Retina (tissue), 1 donor: ENCODE measurements around the gene HJV.

Experiments used
- DNase-seq: peaks from one replicate; pipeline ENCODE4 v3.0.0-alpha.2; 2016

The HJV gene

DNA sequence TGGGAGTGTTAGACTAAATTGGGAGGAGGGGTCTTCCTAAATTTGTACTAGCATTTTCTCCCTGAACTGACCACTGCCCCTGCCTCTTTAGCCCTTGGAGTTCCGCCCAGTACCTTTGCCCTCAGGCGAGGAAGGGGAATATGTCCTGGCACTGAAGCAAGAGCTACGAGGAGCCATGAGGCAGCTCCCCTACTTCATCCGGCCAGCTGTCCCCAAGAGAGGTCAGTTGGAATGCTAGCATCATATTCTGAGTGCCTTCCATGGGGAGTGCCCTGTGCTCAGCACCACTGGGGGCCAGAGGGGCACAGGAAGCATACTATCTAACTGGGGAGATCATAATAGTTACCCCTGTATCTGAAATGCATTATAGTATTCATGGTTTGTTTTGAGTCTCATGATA lies 46.3 kb downstream of the HJV start:
- DNase-seq, result no peak

DNA sequence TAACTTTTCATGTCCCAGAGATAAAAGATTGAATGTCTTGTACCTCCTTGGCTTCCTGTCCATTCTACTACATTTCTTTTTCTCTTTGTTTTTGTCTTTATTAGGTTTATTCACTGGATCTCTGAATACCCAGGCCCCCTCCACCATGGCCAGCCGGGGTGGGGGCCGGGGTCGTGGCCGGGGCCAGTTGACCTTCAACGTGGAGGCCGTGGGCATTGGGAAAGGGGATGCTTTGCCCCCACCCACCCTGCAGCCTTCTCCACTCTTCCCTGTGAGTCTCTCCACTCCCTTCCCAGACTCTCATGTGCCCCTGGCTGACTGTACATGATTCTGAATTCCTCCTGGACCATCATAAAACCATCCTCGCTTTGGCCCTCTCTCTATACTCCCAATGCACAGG lies 46.8 kb downstream of the HJV start:
- no peak for DNase-seq

DNA sequence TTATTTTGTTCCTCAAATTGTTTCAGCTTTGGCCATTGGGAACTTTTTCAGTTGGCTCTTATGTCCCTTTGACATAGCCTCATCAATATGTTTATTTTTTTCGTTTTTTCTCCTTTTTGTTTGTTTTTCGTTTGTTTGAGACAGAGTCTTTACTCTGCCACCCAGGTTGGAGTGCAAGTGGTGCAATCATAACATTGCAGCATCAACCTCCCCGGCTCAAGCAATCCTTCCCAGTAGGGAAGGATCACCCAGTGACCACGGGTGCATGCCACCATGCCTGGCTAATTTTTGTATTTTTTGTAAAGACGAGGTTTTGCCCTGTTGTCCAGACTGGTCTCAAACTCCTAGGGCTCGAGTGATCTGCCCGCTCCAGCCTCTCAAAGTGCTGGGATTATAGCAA lies 49.0 kb downstream of the HJV start:
- no peak for DNase-seq
